Colonic mucosa (tissue), 4 donors: ENCODE measurements around the gene TSPAN5. TPM values are rescaled to one million over a fixed set of nuclear protein-coding genes. Genes with fewer than 3 reads are reported as not detected.

Source experiments
- DNase-seq: peaks from one replicate; pipeline ENCODE4 v3.0.0-alpha.2; 2020
- H3K27ac ChIP-seq: fragments of 200-600 bp; one replicate; pipeline ENCODE4 v1.8.0; 2021
- H3K27me3 ChIP-seq: fragments of 200-600 bp; one replicate; pipeline ENCODE4 v1.8.0; 2021
- H3K36me3 ChIP-seq: fragments of 200-600 bp; one replicate; pipeline ENCODE4 v1.8.0; 2021
- H3K4me1 ChIP-seq: fragments of 200-600 bp; one replicate; pipeline ENCODE4 v1.8.0; 2021; ENCODE audit warnings: mild to moderate bottlenecking
- H3K4me3 ChIP-seq: fragments of 200-600 bp; one replicate; pipeline ENCODE4 v1.8.0; 2021
- H3K9ac ChIP-seq, 2 donors: one replicate each; pipeline ENCODE4 v1.7.0; 2013; ENCODE audit warnings: control low read depth in 2 of 2, low read depth in 2 of 2, low read length in 2 of 2
- H3K9me3 ChIP-seq: fragments of 200-600 bp; one replicate; pipeline ENCODE4 v1.8.0; 2021
- intact Hi-C: fragments of 100-400 bp; cut with DNase I; formaldehyde crosslinking; loops from one replicate; pipeline ENCODE4 v1.14.1; 2022
- total RNA-seq, 2 donors: library from RNA; stranded (reverse); fragmentation: NEBNext Ultra II Directional in 1 of 2; extraction: Animal tissue kit (Norgen Biotek cat#: 25700) in 1 of 2; gene quantifications; one replicate each; pipeline ENCODE4 v1.2.1, GENCODE V29; 2021
- TF ChIP-seq, protein P1 (sequence below): fragments of 200-600 bp; IDR thresholded peaks from one replicate; pipeline ENCODE4 v1.8.0; 2022; ENCODE audit warnings: antibody characterized with exemption, mild to moderate bottlenecking
- donor health status: healthy.
- donor health status: DM: no; HTN: no; CAD: no.
- donor health status: DM: no; HTN: no; CAD: no.

TSPAN5 gene
- total RNA-seq, 2 donors from 2014 or later, result 5.3 to 5.6 TPM

DNA sequence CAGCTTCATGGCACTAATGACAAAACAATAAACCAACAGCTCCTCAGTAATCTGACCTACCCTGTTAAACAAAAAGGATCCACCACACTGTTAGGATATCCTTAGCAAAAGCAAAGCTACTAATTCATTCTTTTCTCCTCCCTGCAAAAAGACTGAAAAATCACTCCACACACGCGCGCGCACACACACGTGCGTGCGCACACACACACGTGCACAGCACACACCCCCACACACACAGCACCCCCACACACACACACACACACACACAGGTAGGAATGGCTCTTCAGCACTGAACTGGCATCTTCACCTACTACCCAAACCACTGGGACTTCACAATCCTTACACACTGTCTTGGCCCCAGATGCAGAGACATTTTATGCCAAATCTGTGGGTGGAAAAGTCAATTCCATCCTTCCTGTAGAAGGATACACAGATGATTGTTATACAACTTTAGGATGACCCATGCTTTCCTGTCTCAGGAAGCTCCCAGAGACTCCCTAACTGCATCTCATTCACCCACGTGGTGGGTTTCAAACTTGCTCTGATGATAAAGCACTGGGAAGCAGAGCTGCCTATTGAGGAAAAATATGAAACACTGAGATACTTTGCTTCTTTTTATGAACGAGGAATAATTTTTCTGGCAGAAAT is 102.5 kb downstream of the TSPAN5 start:
- DNase-seq, result no peak
- TF ChIP-seq, protein P1, sequence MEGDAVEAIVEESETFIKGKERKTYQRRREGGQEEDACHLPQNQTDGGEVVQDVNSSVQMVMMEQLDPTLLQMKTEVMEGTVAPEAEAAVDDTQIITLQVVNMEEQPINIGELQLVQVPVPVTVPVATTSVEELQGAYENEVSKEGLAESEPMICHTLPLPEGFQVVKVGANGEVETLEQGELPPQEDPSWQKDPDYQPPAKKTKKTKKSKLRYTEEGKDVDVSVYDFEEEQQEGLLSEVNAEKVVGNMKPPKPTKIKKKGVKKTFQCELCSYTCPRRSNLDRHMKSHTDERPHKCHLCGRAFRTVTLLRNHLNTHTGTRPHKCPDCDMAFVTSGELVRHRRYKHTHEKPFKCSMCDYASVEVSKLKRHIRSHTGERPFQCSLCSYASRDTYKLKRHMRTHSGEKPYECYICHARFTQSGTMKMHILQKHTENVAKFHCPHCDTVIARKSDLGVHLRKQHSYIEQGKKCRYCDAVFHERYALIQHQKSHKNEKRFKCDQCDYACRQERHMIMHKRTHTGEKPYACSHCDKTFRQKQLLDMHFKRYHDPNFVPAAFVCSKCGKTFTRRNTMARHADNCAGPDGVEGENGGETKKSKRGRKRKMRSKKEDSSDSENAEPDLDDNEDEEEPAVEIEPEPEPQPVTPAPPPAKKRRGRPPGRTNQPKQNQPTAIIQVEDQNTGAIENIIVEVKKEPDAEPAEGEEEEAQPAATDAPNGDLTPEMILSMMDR, result no peak
- H3K9ac ChIP-seq, result no peak overlapping the region
- H3K36me3 ChIP-seq, result no peaks in the 10 kb centered on the region
- H3K4me3 ChIP-seq, result no peak overlapping the region
- intact Hi-C loops, result no loop called here
- no peaks in the 10 kb centered on the region for H3K27me3 ChIP-seq
- H3K27ac ChIP-seq, result no peak overlapping the region
- no peaks in the 10 kb centered on the region for H3K4me1 ChIP-seq
- no peaks in the 10 kb centered on the region for H3K9me3 ChIP-seq

DNA sequence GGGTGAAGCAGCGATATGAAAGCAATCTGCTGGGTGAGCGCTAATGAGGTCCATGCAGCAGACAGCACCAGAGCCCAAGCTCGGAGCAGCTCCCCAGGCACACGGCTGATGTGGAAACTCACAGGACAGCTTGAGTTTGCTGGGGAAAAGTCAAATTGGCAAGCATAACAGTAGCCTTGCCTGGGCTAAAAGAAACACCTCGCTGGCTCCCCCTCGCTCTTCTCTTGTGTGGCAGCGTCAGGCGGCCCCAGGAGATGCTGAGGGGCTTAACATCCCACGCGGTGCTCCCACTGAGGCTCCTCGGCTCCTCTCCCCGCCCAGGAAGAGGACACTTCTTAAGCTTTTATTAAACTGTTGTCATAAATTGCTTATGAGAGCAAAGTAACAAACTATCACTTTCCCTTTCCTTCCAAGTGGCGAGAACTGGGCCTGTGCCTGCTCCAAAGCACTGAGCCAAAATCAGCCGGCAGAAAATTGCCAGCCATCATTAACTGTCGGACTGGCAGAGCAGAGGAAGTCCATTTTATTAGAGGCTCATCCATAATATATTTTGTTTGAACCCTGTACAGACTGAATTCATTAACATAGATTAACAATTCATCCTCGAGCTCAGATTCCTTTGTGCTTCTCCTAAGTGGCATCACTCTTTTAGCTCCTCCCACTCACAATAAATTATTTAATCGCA is 111.4 kb downstream of the TSPAN5 start:
- H3K4me1 ChIP-seq, result no peaks in the 10 kb centered on the region
- peak overlapping the region in 1 of 2 donors; percentile 53 for H3K9ac ChIP-seq
- H3K36me3 ChIP-seq, result no peaks in the 10 kb centered on the region
- DNase-seq, result no peak
- H3K9me3 ChIP-seq, result no peaks in the 10 kb centered on the region
- no peak overlapping the region for H3K27ac ChIP-seq
- intact Hi-C loops, result no loop called here
- H3K27me3 ChIP-seq, result no peaks in the 10 kb centered on the region
- TF ChIP-seq, protein P1, result no peak
- H3K4me3 ChIP-seq, result no peak overlapping the region

DNA sequence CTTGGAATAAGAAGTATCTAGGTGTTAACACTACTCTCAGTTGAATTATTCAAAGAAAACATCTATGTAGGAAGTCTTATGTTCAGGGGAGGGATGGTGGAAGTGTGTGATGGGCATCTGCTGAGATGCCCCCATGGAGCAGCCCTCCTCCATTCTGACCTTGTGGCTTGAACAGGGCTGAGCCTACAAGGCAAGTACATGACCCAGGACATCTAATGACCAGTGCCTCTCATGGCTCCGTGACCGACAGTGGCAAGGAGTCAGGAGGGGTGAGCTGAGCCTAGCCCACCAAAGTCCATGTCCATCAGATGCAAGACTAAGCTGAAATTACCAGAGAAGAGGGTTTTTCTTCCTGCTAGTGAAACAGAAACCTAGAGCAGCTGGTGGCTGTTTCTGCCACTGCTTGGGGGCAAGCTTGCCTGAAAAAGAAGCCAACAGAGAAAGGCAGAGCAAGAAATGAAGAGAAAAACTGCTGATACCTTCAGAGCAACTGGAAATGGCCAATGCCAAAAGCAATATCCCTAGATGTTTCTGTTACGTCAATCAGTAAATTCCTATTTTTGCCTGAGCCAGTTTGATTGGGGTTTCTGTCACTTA is 113.5 kb downstream of the TSPAN5 start:
- no peaks in the 10 kb centered on the region for H3K4me1 ChIP-seq
- H3K9me3 ChIP-seq, result no peaks in the 10 kb centered on the region
- no peak overlapping the region for H3K9ac ChIP-seq
- no peak for DNase-seq
- TF ChIP-seq, protein P1, result no peak
- H3K27ac ChIP-seq, result no peak overlapping the region
- no peak overlapping the region for H3K4me3 ChIP-seq
- H3K27me3 ChIP-seq, result no peaks in the 10 kb centered on the region
- intact Hi-C loops, result no loop called here
- no peaks in the 10 kb centered on the region for H3K36me3 ChIP-seq

DNA sequence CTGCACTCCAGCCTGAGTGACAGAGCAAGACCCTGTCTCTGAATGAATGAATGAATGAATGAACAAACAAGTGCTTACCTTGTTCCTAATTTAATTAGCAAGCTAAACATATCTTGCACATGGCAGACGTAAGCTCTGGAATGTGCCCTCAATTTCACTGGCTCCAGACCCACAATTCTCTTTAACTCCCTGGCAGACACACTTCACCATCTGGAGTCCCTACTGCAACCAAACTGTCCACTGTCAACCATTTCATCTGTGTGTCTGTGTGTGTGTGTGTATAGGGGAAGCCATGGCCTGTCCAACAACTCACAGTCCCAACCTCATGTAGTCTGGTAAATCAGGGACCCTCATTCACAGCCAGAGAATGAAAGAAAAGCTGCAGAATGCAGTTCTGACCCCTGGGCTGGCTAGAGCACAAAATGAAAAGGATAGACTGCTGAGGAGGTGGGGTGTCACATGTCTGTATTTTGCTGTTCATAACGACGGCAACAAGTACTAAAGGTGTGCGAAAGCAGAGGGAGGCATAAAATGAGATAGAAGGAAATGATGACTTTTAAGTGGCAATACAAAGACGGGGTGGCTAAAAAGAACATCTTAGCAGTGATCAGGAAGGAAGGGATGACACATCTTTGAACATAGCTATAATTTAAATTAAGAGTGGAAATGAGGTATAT is 114.1 kb downstream of the TSPAN5 start:
- TF ChIP-seq, protein P1, result no peak
- no peak overlapping the region for H3K9ac ChIP-seq
- H3K4me3 ChIP-seq, result no peak overlapping the region
- no peaks in the 10 kb centered on the region for H3K36me3 ChIP-seq
- intact Hi-C loops, result no loop called here
- no peaks in the 10 kb centered on the region for H3K9me3 ChIP-seq
- H3K27ac ChIP-seq, result no peak overlapping the region
- H3K4me1 ChIP-seq, result no peaks in the 10 kb centered on the region
- H3K27me3 ChIP-seq, result no peaks in the 10 kb centered on the region
- DNase-seq, result no peak

DNA sequence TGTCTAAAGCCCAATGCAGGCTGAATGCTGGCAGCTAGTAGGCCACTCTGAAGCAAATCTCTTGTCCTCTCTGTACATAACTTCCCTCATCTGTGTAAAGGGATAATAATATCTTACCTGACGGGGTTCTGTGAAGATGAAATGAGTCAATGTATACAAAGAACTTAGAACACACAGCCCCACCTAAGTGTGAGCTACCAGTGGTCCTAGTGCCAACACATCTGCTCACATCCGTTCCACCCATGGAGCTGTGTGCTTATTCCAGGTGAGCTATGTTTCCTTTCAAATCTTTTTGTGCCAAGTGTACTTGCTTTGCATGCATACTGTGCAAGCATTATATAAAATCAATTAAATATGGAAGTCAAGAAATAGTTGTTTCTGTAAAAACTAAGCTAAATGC is 116.4 kb downstream of the TSPAN5 start:
- no peak overlapping the region for H3K9ac ChIP-seq
- no peaks in the 10 kb centered on the region for H3K4me1 ChIP-seq
- TF ChIP-seq, protein P1, result no peak
- no peak overlapping the region for H3K27ac ChIP-seq
- DNase-seq, result no peak
- H3K4me3 ChIP-seq, result no peak overlapping the region
- no peaks in the 10 kb centered on the region for H3K9me3 ChIP-seq
- intact Hi-C loops, result no loop called here
- H3K36me3 ChIP-seq, result no peaks in the 10 kb centered on the region
- H3K27me3 ChIP-seq, result no peaks in the 10 kb centered on the region
